Tibial artery (tissue), 4 donors: ENCODE measurements around the gene CAMTA1.

Experiments
- DNase-seq, 2 donors: peaks; one replicate each; pipeline ENCODE4 v3.0.0-alpha.2; 2019
- H3K27ac ChIP-seq, 2 donors: fragments of 200-600 bp; sonication (generic) in 1 of 2; 1 replicate in 1 of 2; 2 replicates in 1 of 2; pipeline ENCODE4 v1.5.1; 2018 to 2019; ENCODE audit warnings: mild to moderate bottlenecking in 1 of 2
- H3K27me3 ChIP-seq, 2 donors: fragments of 200-600 bp; sonication (generic) in 1 of 2; one replicate each; pipeline versions ENCODE4 v1.5.1 to v1.6.0; 2016 to 2019
- H3K36me3 ChIP-seq, 3 donors: fragments of 200-600 bp; sonication (generic) in 2 of 3; one replicate each; pipeline ENCODE4 v1.5.1; 2016 to 2019; ENCODE audit warnings: mild to moderate bottlenecking in 2 of 3
- H3K4me1 ChIP-seq, 4 donors: fragments of 200-600 bp; sonication (generic) in 2 of 4; 1 replicate in 3 of 4; 2 replicates in 1 of 4; pipeline ENCODE4 v1.5.1; 2016 to 2019
- H3K4me3 ChIP-seq, 2 donors: fragments of 200-600 bp; sonication (generic) in 1 of 2; 1 replicate in 1 of 2; 2 replicates in 1 of 2; pipeline ENCODE4 v1.5.1; 2018 to 2019; ENCODE audit warnings: mild to moderate bottlenecking in 2 of 2
- H3K9me3 ChIP-seq, 3 donors: fragments of 200-600 bp; sonication (generic) in 1 of 3; one replicate each; pipeline ENCODE4 v1.5.1; 2016 to 2019
- intact Hi-C: fragments of 100-400 bp; cut with DNase I; formaldehyde crosslinking; loops from one replicate; pipeline ENCODE4 v1.15.0; 2023; ENCODE audit warnings: low total_unique reads
- TF ChIP-seq, protein P1 (sequence below), 2 experiments: fragments of 200-600 bp in 1 of 2; fragments of 450-650 bp in 1 of 2; IDR thresholded peaks; one replicate each; pipeline ENCODE4 v1.5.1; 2017 to 2019; ENCODE audit warnings: antibody characterized with exemption in 2 of 2, mild to moderate bottlenecking in 1 of 2, moderate library complexity in 1 of 2

The CAMTA1 gene

DNA sequence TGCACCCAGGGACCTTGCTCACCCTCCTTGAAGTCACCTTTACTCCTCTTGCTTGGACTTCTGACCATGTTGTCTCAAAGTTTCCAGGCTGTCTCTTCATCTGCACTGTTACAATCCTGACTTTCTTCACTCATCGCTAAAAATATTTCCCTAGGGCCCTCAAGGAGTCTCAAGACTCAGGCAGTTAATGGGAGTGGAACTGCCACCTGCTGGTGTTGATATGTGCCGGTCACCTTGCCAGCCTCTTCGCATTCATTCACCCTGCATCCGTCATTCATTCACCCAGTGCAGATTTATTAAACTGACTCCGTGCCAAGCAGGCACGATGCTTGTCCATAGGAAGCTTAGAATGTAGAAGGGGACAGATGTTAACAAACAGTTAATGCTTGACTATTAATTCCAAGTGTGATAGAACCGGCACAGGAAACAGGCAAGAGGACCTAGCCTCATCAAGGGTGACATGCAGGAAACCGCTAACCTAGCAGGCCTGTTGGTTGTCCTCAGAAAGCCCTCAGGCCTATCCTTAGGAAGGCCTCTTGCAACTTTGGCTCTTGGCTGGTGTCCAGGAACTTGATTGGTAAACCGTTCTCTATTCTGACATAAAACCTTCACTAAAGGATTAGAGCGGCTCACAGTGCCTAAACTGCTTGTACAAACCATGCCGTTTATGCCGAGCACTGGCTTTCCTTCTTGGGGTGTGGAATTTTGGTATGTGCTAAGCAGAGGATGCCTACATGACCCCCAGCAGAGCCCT, 342.2 kb downstream of the CAMTA1 start:
- intact Hi-C loops, result no loop called here
- no peak for DNase-seq

DNA sequence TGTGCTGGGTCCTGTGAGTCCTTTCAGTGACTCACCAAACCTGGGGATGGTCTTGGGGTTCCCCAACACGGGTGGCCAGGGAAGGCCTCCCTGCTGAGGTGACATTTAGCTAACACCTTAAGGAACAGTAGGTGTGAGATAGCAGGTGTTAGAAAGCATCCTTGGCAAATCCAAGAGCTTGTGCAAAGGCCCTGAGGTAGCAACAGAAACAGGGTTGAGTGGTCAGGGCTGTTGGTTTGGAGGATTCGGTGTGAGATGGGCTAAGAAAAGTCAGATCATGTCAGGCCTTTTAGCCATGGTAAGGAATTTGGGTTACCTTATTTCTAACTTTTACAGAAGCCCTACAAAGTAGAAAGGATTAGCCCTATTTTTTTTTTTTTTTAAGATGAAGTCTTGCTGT, 343.0 kb downstream of the CAMTA1 start:
- Histone ChIP-seq H3K27ac (no peak overlapping the region), H3K4me1 (no peaks in the 10 kb centered on the region), H3K27me3 (peaks cover 0 to 6% of the 10 kb centered on the region in 2 donors), H3K4me3 (no peak overlapping the region), H3K9me3 (no peaks in the 10 kb centered on the region), H3K36me3 (no peaks in the 10 kb centered on the region)
- TF ChIP-seq, protein P1, sequence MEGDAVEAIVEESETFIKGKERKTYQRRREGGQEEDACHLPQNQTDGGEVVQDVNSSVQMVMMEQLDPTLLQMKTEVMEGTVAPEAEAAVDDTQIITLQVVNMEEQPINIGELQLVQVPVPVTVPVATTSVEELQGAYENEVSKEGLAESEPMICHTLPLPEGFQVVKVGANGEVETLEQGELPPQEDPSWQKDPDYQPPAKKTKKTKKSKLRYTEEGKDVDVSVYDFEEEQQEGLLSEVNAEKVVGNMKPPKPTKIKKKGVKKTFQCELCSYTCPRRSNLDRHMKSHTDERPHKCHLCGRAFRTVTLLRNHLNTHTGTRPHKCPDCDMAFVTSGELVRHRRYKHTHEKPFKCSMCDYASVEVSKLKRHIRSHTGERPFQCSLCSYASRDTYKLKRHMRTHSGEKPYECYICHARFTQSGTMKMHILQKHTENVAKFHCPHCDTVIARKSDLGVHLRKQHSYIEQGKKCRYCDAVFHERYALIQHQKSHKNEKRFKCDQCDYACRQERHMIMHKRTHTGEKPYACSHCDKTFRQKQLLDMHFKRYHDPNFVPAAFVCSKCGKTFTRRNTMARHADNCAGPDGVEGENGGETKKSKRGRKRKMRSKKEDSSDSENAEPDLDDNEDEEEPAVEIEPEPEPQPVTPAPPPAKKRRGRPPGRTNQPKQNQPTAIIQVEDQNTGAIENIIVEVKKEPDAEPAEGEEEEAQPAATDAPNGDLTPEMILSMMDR (IDR thresholded peaks at IDR 0.05), result no peak
- no peak for DNase-seq
- intact Hi-C loops, result no loop called here

More for the DNA sequence above, 342.2 kb downstream of the CAMTA1 start:
- TF ChIP-seq, protein P1 (IDR thresholded peaks at IDR 0.05), result no peak
- Histone ChIP-seq H3K36me3 (no peaks in the 10 kb centered on the region), H3K9me3 (no peaks in the 10 kb centered on the region), H3K4me3 (no peak overlapping the region), H3K27me3 (peaks cover 0 to 5% of the 10 kb centered on the region in 2 donors), H3K4me1 (peaks cover 0 to 7% (median 3%) of the 10 kb centered on the region in 4 donors), H3K27ac (no peak overlapping the region)

DNA sequence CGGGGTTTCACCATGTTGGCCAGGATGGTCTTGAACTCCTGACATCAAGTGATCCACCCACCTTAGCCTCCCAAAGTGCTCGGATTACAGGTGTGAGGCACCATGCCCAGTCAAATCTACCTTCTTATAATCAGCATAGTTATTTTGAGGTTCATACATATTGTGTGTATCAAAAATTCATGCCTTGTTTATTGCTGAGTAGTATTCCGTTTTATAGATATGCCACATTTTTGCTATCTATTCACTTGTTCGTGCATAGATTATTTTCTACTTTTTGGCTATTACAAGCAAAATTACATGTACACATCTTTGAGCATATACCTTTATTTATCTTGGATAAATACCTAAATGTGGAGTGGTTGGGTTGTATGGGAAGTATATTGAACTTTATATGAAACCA, 344.9 kb downstream of the CAMTA1 start:
- Histone ChIP-seq H3K27me3 (peaks cover 0 to 6% of the 10 kb centered on the region in 2 donors), H3K27ac (no peak overlapping the region), H3K36me3 (no peaks in the 10 kb centered on the region), H3K9me3 (no peaks in the 10 kb centered on the region), H3K4me3 (no peak overlapping the region), H3K4me1 (no peaks in the 10 kb centered on the region)
- intact Hi-C loops, result no loop called here
- DNase-seq, result no peak
- TF ChIP-seq, protein P1 (IDR thresholded peaks at IDR 0.05), result no peak

DNA sequence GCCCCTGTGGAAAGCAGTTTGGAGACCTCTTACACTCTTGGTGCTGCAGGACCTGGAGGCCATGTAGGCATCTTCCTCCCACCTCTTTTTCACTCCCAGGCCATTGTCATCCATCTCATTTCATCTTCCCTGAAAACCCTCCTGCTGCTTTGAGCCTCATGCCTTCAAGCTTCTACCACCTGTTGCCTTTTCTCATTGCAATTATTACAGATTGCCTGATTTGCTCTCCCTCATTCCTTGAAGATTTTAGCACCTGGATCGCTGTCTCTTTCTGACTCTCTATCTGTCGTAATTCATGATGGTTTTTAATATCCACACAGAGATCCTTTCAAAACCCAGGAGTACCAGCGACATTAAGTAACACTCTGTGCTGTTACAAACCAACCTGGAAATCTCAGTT, 350.2 kb downstream of the CAMTA1 start:
- no peak for DNase-seq
- intact Hi-C loops, result no loop called here
- peaks cover 0 to 16% of the 10 kb centered on the region in 2 donors for H3K27me3 ChIP-seq
- TF ChIP-seq, protein P1 (IDR thresholded peaks at IDR 0.05), result no peak
- H3K4me3 ChIP-seq, result no peak overlapping the region
- no peaks in the 10 kb centered on the region for H3K36me3 ChIP-seq
- H3K9me3 ChIP-seq, result no peaks in the 10 kb centered on the region
- H3K4me1 ChIP-seq, result no peaks in the 10 kb centered on the region
- H3K27ac ChIP-seq, result no peak overlapping the region

DNA sequence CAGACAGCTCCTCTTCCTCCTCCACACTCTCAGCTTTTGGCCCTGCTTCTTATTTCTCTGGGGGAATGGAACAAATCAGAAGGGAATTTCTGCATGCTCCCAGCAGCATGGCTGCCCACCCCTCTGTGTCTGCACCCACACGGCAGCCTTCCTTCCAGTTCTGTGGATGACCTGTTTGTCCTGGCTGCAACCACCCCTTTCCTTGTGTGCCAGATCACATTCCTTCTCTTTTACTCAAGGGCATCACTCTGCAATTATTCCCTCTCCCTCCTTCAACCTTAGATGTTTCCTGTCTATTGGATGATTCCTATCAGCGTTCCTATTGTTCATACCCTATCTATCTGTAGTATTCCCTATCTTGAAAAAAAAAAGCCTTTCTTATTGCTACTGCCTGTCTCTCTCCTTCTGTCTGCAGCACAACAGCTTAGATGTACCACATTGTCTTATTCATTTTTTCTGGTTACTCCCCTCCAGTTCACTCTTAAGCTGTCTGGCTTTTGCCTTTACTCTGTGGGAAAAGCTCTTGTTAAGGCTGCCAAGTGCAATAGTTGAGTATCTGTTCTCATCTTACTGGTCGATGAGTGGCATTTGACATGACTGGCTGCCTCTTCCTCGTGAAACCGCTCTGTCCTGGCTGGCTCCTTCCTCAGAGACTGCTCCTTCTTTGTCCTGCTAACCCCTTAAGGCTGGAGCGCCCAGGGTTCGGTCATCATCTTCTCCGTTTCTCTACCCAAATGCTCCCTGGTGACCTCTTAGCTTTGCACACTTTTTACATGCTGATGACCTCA, 351.1 kb downstream of the CAMTA1 start:
- DNase-seq, result no peak
- H3K4me1 ChIP-seq, result no peaks in the 10 kb centered on the region
- TF ChIP-seq, protein P1 (IDR thresholded peaks at IDR 0.05), result no peak
- intact Hi-C loops, result no loop called here
- H3K4me3 ChIP-seq, result no peak overlapping the region
- H3K36me3 ChIP-seq, result no peaks in the 10 kb centered on the region
- H3K9me3 ChIP-seq, result no peaks in the 10 kb centered on the region
- no peak overlapping the region for H3K27ac ChIP-seq
- peaks cover 0 to 16% of the 10 kb centered on the region in 2 donors for H3K27me3 ChIP-seq
